ENCODE results near the gene BPI.

DNA sequence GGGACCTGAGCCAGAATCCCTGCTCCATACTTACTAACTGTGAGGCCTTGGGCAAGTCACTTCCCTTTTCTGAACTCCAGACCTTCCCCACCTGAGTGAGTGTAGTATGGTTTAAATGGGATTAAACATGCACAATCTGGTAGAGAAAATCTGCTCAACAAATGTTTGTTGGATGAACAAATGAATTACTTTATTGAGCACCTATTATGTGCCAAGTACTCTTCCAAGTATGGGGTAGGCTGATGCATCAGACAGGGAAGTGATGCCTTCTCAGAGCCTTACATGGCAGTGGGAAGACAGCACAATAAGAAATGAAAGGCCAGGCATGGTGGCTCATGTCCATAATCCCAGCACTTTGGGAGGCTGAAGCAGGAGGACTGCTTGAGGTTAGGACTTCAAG is 27.3 kb downstream of the BPI start:
- no peak for TF ChIP-seq POLR2AphosphoS5 (IDR thresholded peaks at IDR 0.05)
- TF ChIP-seq, protein P1, sequence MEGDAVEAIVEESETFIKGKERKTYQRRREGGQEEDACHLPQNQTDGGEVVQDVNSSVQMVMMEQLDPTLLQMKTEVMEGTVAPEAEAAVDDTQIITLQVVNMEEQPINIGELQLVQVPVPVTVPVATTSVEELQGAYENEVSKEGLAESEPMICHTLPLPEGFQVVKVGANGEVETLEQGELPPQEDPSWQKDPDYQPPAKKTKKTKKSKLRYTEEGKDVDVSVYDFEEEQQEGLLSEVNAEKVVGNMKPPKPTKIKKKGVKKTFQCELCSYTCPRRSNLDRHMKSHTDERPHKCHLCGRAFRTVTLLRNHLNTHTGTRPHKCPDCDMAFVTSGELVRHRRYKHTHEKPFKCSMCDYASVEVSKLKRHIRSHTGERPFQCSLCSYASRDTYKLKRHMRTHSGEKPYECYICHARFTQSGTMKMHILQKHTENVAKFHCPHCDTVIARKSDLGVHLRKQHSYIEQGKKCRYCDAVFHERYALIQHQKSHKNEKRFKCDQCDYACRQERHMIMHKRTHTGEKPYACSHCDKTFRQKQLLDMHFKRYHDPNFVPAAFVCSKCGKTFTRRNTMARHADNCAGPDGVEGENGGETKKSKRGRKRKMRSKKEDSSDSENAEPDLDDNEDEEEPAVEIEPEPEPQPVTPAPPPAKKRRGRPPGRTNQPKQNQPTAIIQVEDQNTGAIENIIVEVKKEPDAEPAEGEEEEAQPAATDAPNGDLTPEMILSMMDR (IDR thresholded peaks at IDR 0.05): no peak
- TF ChIP-seq POLR2A (IDR thresholded peaks at IDR 0.05): no peak
